T47D (cell line): ENCODE data around the gene FBH1.
"Not testable (repeated sequence)": the region's sequence is repeated elsewhere in the genome, so short reads cannot be mapped to it uniquely, and the experiment has no call there.

Source experiments
- DNase-seq, 2 experiments: peaks; one replicate each; pipeline versions ENCODE4 v3.0.0 to v3.0.0-alpha.2; 2011 to 2012; ENCODE audit warnings: low read depth in 1 of 2, low spot score in 1 of 2
- JUND ChIP-seq: IDR thresholded peaks from 2 replicates; pipeline ENCODE4 v1.6.1; 2012; ENCODE audit warnings: low read depth
- in situ Hi-C: cut with HindIII; loops from 2 replicates; pipeline ENCODE4 v1.10.0; 2016; ENCODE audit warnings: low sequenced_read_pairs, low pct_unique_long_range_greater_than_20kb

Gene FBH1

DNA sequence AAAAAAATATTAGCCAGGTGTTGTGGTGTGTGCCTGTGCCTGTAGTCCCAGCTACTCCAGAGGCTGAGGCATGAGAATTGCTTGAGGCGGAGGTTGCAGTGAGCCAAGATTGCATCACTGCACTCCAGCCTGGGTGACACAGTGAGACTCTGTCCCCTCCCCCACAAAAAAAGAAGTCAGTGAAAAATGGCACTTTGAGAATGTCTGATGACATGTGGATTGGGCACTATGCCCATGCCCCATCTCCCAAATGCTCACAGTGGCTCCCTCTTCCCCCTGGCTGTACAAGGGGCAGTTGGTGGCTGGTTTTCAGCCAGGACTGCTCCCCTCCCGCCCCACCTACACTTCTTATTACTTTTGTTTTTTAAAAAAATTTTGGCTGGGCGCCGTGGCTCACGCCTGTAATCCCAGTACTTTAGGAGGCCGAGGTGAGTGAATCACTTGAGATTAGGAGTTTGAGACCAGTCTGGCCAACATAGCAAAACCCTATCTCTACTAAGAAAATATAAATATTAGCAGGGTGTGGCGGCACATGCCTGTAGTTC is 61.2 kb downstream of the FBH1 start:
- peak in 1 of 2 experiments; percentile 51 for DNase-seq
- TF ChIP-seq JUND = no peak
- in situ Hi-C loops = no loop called here

DNA sequence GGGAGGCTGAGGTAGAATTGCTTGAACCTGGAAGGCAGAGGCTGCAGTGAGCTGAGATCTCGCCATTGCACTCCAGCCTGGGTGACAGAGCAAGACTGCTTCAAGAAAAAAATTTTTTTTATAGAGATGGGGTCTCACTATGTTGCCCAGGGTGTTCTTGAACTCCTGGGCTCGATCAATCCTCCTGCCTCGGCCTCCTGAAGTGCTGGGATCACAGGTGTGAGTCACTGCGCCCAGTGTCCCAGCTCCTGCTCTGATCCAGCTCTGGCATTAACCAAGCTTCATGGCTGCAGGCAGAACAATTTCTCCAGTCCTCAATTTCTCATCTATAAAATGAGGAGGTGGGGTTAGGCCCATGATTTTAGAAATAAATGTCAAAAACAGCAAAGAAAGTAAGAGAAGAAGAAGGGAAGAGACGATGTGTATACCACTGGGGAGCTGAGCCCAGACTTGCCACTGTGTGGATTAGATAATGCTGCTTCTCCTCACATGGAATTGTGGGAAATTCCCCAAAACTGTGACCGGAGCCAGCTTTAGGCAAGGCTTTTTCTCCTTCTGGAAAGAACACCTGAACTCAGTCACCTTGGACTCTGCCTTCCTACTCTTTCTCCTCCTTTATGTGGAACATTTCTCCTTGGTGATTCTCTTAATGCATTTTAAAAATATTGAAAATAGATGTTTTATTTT is 61.8 kb downstream of the FBH1 start:
- in situ Hi-C loops = no loop called here
- no peak for TF ChIP-seq JUND
- no peak for DNase-seq

DNA sequence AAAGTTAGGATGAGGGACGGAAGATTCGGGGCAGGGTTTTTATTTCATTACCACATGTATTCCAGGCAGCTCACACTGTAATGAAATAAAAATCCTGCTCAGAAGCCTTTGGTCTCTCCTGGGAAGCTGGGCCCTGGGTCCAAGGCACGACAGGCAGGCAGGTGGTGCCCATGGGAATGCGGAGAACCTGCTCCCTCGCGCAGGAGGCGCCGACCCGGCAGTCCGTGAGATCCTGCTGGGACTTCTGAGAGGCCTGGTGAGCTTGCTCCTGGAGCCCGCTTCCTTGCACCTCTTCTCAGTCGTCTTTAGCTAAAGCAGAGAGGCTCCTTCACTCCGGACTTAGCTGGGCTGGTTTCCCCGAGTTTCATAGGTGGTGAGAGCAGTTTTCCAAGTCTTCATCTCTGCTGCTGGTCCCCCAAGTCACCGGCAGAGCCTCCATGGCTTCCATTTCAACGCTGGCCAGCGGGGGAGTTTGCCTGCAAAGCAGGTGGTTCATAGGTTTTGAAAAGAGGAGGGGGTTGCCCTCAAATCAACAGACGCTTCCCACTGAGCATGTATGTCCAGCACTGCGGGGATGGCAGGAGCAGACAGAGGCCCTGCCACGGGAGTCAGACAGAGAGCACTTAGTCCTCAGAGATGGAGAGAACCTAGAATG is 62.8 kb downstream of the FBH1 start:
- TF ChIP-seq JUND = no peak
- no peak for DNase-seq
- in situ Hi-C loops = no loop called here

DNA sequence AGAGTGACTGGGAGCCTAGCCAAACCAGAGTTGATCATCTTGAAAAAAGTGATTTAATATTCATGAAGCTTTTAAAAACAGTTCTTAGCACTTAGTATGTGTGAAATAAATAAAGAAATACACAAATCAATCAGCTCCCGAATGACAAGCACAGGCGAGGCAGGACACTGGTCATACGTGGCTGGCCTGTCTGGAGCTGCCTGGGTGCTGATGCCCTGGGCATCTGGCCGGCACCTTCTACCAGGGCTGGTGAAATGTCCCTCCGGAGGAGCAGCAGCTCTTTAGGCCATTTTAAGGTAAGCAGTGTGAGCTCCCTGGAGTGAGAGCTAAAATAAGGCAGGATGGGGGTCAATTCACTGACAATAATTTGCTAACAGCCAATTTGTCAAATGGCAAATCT is 63.6 kb downstream of the FBH1 start:
- no peak for DNase-seq

DNA sequence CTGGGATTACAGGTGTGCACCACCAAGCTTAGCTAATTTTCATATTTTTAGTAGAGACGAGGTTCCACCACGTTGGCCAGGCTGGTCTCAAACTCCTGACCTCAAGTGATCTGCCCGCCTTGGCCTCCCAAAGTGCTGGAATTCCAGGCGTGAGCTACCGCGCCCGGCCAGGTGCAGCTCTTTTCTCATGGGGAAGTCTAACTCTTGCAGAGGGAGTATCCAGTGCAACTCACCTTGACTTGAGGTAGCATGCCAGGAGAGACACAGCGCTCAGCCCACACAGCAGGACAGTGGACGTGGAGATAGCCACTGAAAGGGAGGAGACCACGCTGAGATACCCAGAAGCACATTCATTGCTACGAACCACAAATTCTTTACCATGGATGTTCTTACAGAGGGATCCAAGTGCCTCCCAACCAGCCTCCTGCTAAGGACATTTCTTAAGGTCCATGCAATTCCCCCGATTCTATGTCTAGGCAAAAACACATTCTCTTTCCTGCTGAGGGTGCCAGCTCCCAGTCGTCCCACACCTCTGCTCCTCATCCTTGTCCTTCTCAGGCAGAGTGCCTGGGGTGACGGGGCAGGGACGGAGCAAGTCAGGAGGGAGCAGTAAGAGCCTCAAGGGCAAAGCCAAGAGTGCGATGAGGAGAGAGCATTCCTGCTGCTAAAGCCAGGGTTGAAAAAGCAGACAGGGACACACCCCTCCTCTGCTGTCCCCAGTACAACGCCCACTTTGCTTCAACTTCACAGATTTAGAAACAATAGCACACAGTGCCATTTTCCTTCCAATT is 66.3 kb downstream of the FBH1 start:
- TF ChIP-seq JUND = no peak
- no peak for DNase-seq
- in situ Hi-C loops = no loop called here

More for the DNA sequence above, 63.6 kb downstream of the FBH1 start:
- in situ Hi-C loops = no loop called here
- TF ChIP-seq JUND = no peak

DNA sequence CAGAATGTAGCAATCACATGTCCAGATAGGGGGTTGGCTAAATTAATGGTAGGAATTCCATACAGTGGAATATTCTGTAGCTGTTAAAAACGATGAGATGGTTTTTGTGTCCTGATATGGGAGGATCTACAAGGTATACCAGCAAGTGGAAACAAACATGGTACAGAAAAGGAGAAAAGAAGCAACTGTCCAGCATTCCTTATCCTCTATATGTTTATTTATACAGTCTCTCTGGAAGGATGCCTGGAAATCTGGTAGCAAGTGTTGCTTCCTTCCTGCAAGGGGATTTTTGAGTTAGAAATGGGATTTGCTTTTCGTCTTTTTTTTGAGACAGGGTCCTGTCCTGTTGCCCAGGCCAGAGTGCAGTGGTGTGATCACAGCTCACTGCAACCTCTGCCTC is 68.0 kb downstream of the FBH1 start:
- in situ Hi-C loops = no loop called here
- DNase-seq = no peak
- no peak for TF ChIP-seq JUND

DNA sequence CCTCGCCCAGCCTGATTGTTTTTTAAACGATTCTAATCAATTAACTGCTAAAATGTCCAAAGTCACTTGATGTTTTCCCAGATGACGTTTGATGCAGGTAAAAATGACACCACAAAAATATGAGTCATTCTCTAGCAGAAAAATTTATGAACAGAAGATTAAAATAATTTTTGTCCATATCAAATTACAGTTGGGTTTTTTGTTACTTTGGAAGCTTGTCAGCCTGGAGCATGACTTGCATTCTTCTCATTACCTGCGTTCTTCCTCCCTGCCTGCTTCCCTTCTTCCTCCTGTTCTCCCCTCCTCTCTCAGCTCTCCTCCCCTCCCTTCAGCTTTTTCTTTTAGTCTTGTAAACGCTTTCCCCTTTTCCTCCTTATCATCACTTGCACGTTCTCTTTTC is 68.6 kb downstream of the FBH1 start:
- in situ Hi-C loops = no loop called here
- DNase-seq = no peak
- TF ChIP-seq JUND = no peak

DNA sequence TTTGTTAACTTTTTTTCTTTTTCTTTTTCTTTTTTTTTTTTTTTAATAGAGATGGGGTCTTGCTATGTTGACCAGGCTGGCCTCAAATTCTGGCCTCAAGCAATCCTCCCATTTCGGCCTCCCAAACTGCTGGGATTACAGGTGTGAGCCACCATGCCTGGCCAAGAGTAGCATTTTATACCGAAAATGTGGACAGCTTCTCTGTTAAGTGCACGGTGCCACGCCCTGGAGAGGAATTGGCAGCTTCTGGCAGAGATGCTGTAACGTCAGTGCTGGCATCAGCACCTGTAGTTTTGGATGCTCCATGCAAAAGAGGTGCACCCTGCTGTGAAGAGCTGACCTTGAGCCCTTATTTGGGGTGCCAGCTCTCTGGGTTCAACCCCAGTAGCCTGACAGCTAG is 69.1 kb downstream of the FBH1 start:
- in situ Hi-C loops = no loop called here
- no peak for TF ChIP-seq JUND
- DNase-seq = no peak

DNA sequence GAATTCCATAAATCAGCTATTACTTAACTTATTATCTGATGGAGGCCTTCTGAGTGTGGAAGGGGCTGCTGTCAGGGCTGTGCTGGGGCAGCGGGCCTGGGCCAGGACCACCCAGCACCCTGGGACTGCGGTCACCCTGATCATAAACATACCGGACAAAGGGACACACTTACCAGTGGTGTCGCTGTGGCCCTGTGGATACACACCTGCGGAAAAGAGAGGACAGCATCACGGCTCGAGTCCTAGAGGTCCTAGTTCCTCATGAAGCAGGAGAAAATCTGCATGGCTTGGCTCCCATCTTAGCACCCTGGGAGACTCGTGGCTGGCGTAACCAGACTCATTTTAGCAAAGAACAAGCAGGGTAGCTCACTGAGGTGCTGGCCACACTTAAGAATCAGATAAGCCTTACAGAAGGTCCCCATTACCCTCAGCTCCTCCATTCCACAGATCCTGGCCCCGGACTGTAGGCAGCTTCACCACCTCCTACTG is 69.6 kb downstream of the FBH1 start:
- TF ChIP-seq JUND = no peak
- no peak for DNase-seq
- in situ Hi-C loops = no loop called here

DNA sequence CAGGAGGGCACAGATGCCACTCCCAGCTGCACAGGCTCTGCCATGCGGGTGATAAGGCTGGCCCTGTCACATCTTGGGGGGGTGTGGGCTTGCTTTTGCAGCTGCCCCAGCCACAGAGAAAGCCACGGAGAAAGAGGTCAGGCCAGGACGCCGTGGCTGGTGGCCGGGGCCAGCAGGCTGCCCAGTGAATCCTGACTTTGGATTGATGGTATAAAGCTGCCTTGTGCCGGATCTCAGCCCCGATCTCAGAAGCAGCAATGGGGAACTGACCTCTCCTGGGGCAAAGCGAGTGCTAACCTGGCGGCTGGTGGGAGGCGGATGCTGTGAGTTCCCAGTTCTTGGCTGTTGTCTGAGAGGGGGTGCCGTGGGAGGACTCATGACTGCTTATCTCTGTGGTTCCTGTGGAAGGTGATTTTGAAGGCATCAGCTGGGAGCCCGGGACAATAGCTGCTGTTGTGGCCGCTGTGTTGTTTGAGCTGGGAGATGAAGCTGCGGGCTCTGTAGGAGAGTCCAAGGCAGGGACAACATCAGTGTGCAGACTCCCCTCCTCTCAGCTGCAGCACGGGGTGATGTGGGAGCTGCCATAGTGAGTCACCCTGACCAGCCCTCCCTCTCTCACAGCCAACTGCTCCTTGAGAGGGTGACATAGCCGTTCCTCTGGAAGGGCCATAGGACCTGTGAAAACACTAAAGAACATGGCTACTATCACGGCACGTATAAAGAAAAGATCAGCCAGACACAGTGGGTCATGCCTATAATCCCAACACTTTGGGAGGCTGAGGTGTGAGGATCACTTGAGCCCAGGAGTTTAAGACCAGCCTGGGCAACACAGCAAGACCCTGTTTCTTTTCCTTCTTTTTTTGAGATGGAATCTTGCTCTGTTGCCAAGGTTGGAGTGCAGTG is 70.3 kb downstream of the FBH1 start:
- no peak for DNase-seq
- in situ Hi-C loops = no loop called here
- no peak for TF ChIP-seq JUND

DNA sequence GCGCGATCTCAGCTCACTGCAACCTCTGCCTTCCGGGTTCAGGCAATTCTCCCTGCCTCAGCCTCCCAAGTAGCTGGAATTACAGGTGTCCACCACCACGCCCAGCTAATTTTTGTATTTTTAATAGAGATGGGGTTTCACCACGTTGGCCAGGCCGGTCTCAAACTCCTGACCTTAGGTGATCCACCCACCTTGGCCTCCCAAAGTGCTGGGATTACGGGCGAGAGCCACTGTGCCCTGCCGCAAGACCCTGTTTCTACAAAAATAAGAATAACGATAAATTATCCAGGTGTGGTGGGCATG is 70.9 kb downstream of the FBH1 start:
- DNase-seq, in situ Hi-C loops: not testable (repeated sequence)
